A172 (cell line): ENCODE results near the gene ETS1. TPM values are rescaled to one million over a fixed set of nuclear protein-coding genes. Genes with fewer than 3 reads are reported as not detected.

Experiments used
- DNase-seq: peaks from one replicate; pipeline ENCODE4 v3.0.0-alpha.2; 2015; ENCODE audit warnings: low spot score
- total RNA-seq: library from RNA; depleted of rRNA; stranded (reverse); fragments of >200 nt; shearing (Covaris generic); gene quantifications from 2 replicates; pipeline ENCODE4 v1.2.3, GENCODE V29; 2014

ETS1 gene
- total RNA-seq, 1 experiment from 2014 or later, result 39.4 TPM

DNA sequence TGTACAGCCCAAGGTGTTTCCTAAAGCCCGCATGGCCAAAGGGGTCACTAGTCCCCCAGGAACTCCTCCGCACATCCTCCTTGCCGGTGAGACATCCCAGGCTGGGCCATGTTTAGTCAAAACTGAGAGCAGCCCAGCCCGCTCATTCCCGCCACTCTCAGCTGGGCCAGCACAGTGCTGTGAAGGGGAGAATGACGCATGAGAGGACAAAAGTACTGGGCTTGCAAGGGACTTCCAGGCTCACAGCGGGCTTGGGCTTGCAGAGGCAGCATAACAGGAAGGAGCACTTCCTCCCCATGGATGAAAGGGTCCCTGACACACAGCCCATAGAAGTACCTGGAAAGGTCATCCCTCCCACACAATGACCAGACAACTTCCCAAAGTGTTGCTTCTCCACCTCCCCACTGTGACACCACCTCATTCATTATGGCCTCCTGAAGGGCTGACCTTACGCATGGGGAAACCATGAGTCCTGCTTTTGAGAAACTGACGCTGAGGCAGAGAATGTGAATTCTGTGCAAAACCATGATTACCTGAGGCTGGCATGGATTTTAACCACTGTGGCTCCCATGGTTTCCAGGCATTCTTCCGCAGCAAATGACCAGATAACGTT is 19.1 kb downstream of the ETS1 start:
- DNase-seq, result no peak

DNA sequence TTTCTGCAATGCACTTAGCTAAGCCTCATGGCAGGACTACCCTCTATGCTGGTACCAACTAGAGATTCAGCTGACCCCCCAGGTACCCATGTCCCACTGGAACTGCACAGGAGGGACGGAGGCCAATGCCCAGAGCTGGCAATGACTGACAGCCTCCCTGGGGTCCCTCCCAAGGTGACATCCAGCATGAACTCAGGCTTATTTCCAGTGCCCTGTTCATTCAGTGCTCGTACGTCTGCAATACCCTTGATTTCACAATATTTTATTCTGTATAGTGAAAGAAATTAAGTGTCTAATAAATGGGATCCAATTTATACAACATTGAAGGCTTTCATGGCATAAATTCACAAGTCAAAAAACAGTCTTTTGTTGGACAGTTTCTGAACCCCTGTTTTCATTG is 20.2 kb downstream of the ETS1 start:
- no peak for DNase-seq

DNA sequence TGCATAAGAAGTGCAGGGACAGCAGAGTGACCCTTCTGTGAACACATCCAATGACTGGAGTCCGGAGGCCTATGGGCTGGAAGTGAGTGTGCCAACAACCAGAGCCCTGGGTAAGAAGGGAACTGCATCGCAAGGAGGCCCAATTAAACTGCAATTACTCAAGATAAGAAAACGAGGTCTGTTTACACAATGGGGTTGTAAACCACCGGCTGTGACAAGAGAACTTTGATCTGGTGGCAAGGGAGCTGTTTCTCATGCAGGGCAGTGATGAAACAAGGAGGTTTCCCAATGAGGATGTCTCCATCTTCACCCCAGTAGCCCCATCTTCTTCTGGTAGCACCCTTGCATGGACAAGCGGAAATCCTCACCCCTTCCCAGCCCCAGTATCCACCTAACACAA is 21.5 kb downstream of the ETS1 start:
- DNase-seq, result no peak

DNA sequence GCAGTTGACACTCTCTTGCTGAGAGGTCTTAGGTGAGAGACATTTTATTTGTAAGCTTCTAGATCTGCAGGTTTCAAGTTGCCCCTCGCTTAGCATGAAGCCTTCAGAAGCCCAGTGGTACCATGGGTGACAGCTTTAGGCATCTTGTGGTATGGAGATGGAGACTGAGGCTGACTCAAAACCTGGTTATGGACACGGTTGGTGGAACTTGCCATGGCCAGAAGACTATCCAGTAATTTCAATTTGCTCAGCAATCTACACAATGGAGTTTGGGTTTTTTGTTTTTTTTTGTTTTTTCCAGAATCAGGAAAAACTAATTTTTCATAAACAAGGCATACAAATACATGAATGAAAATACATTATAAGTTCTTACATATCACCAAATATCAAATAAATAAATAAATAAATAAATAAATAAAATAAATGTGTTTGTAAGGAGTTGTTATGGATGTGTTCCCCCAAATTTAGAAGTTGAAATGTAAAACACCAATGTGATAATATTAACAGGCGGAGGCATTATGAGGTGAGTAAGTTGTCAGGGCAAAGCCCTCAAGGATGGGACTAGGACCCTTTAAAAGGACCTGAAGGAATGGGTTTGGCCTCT is 22.6 kb downstream of the ETS1 start:
- no peak for DNase-seq

DNA sequence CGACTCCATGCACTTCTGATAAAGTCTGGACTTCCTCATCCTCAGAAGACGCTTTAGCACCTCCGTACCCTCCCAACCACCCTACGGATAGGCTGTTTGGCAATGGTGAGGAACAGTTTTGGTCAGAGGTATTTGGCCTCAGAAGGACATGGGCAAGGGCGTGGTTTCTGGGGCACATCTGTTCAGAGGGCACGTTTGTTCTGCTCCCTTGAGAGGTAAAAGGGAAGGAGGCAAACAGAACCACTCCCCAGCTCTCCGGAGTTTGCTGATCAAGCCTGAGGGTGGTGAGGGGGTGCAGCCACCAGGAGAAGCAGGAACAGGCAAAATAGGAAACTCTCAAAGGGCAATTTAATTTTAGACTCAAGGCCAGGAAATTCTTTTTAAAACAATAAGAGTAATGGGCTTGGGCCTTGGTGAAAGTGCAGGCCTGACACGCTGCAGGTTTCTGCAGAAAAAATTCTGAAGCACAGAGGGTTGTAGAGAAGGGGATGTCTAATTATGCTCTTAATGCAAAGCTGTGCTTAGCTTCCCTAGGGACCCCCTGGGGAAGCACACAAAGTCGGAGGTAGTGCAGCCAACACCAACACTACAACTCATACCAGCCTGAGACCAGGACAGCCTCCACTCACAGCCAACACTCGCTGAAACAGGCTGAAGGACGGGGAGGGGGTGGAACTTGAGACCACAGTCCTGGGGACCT is 23.3 kb downstream of the ETS1 start:
- no peak for DNase-seq

DNA sequence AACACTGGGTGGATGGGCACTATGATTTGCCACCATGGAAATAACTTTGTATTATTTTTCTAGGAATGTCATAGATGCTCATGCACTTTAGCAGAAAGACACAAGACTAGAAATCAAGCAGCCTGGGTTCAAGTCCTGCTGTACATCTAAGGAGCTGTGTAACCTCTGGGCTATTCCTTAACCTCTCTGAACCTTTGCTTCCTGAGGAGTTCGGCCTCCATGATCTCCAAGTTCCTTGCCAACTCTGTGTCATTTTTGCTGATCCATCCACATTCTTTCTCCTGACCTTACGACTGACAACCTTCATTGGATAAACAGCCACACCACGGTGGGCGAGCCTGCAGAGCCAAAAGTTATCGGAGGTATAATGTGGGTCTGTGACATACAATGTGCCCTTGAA is 24.1 kb downstream of the ETS1 start:
- no peak for DNase-seq

DNA sequence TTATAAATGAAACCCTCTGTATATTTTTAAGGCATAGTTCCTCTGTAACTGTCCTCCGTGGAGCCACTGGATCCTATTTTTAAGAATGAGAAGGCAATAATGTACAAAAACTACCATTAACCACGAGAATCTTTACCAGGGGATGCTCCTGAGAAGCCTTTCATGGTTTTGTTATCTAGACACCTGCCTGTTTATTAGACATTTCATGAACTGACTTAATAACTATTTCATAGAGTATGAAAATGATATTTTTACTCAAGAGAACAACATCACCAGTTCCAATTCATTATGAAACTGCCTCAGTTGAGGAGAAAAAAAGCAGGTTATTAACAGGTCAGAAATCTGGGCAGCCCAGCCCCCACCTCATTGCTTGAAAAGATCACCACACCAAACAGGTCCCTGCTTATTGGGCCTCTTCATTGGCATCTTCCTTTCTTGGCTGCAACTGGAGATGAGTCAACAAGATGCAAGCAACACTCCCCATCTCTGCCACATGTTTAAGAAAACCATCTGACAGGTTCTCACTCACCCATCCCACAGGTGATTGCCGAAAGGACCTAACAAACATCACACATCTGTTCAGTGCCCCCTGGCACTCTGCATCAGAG is 27.8 kb downstream of the ETS1 start:
- DNase-seq, result no peak

DNA sequence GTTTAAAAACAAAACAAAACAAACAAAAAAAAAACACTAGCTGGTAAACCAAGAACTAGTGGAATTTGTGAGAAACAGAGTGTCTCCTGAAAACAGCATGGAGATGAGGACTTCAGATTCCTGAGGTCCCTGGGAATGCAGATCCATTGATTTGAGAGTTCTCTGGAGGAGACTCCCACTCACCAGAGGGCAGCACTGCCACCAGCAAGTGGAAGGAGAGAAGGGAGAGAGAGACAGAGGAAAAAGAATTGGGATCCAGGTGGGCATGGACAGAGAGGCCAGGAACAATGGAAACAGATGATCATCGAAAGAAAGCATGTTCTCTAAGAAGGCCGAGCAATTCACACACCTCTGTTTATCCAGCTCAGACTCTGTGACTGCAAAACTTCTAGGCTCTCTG is 31.8 kb downstream of the ETS1 start:
- no peak for DNase-seq

DNA sequence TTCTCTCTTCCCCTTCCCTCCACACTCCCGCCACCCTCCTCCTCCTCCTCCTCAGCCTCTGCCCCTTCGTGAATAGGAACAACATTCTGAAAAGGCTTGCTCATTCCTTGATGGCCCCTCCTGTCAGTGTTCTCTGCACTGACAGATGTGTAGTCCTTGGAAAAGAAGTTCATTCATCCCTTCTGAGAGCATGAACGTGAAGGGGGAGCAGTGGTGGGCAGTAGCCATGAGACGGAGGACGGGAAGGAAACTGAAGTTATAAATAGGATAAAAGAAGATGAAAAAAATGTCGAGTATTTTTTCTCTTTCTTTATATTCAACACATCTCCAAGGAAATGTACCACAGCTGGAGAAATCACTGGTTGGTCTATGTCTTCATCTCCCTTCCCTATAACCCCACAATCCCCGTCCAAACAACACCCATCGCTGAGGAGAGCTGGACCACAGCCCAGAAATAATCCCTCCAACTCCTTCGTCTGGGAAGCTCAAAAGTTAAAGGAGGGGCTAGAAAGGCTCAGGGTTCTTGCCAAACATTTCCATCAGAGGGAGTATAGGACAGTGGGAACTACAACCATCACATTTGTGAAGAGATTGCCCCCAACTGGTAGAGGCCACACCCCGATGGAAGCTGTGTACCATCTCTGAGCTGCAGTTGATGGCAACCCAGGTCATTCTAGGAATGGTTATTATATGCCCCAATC is 33.5 kb downstream of the ETS1 start:
- DNase-seq, result peak; percentile 21

DNA sequence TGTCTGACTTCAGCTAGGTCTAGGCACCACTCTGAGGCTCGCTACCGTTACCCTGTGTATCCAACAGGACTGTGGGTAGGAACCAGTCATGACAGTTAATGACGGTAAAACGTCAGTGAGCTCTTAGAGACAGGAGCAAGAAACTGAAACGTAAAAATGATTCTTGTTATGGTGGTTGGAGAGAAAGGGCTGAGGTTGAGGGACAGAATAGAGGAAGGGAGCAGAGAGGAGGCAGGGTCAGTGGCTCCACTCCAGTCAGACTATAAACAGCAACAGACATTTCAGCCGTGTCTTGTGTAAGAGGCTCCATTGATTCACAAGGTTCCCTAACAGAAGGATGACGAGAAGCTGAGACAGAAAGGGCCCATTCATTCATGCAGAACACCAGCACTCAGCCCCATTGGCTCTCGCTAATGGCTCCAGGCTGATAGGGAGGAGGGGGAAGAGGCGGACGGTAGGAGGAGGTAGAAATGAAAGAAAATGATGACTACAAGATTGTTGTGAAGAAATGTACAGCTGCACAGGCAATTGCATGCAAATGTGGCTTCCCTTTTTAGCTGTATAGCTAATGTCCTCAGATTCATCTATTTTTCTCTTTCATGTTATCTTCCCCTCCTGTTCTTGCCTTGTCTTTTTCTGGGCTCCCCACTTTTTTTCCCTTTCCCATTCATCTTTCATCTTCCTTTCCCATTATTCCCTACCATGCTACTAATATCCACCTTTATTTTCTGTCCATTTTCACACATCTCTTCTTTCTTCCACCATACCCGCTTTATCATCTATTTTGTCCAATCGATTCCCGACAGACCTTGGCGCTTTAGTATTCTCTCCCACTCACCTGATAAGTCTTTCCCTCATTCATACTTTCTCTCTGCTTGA is 34.3 kb downstream of the ETS1 start:
- DNase-seq, result no peak

DNA sequence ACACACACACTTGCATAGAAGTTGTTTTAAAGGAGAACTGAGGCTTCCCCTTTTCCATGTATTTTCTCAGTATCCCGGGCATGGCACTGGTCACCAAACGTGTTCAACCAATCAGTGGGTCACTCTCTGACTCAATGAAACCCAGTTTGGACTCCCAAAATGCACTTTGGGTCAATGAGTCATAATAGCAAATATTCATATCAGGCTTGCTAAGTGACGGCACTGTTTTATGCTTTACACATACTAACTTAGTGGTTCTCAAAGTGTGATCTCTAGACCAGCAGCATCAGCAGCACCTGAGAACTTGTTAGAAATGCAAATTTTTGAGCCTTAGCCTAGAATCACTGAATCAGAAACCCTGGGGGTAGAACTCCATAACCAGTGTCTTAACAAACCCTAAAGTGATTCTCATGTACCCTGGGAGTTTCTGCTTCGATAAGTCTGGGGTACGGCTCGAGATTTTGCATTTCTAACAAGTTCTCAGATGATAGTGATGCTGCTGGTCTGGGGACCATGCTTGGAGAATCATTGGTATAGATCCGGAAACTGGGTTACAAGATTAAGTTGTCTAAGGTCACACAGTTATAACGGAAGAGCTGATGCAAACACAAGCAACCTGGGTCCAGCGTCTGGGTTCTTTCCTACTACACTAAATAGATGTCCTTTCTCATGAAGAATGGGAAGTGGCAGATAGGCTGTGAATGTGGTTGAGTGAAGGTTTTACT is 35.6 kb downstream of the ETS1 start:
- DNase-seq, result no peak

DNA sequence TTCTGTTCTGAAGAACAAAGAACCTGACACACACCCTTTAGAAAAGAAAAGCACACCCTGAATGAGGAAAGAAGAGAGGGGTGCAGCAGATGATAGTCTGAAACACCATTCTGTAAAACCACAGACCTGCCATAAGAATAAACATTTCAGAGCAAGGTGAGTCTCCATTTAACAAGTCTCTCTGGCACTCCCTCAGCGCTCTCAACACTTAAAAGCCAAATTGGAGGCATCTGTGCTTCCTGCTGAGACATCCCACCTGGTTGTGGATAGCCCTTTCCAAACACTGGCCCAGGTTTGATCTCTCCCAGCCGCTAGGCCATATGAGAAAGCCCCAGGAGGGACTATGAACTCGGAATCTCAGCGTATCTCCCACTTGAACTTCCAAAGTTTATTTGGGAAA is 36.3 kb downstream of the ETS1 start:
- DNase-seq, result no peak

DNA sequence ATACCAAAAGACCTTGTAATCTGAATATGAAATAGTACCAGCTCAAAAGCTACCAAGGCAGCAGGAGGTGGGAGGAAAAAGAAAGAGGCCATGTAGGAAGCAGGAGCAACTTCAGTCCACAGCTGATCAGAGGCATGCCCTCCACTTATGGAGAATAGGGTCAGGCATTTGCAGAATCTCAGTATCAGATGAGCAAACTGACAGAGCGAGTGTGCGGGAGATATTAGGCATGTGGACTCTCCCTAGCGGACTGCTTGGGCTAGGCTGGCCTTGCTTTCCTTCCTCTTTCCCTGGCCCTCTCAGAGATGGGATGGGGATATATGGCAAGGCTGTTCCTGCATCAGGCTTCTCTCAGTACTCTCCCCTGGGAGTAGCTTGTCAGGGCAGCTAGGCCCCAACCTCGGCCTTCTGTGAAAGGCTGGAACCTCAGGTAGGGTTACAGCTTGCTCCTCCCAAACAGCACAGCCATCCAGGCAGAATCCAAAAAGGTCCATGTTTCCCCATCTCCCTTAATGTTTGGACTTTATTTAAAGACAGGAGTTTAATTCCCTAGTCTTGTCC is 37.0 kb downstream of the ETS1 start:
- no peak for DNase-seq

DNA sequence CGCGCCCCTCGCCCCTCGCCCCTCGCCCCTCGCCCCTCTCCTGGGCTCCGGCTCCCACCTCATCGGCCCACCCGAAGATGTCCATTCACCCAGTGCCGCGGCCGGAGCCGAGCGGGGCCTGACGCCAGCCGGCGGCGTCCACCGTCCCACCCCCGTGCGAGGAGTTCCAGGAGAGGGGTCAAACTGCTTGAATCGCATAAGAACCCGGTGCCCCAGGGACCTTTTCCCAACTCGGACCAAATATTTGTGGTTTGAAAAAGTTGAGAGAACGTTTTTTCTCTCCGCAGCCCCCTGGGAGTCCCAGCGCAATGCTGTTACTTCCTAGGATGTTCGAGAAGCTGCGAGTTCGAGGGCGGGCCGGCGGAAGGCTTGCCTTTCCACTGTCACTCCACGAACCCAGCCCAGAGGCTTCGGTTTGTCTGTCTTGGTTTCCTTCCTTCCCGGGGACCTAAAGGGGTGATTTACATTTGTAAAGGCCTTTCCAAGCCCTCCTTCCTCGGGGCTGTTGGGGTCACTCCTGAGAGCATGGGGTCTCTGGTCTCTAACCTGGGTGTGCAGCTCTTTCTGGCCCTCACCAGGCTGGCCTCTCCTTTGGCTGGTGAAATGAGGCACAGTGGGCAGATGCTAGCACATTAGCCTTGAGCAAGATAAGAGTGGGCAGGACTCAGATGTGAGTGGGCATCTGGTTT is 38.0 kb downstream of the ETS1 start:
- DNase-seq, result no peak

DNA sequence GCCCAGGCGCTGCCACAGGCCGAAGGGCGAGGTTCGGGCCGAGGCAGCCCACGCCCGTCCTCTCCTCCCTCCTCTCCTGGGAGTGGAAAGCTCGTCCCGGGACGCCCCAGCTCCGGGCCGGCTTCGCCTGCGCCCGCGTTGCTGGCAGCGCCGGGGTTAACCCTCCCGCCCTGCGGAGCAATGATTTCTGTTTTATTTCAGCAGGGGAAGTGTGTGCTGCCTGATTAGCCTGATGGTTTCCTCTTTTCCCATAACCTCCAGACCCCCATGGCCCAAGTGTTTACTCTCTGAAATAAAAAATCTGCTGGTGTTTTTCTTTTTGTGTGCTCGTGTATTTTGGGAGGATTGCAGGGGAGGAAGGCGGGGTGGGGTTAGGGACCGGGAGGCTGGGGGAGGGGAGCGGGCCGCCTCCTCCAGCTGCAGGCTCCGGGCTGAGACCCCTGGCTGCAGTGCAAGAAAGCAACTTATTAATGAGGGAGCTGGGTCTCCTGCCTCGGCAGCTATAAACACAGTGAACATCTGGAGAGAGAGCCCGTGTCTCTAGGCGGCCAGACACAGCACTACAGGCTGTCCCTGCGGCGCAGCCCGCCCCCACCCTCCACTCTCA is 38.6 kb downstream of the ETS1 start:
- no peak for DNase-seq

DNA sequence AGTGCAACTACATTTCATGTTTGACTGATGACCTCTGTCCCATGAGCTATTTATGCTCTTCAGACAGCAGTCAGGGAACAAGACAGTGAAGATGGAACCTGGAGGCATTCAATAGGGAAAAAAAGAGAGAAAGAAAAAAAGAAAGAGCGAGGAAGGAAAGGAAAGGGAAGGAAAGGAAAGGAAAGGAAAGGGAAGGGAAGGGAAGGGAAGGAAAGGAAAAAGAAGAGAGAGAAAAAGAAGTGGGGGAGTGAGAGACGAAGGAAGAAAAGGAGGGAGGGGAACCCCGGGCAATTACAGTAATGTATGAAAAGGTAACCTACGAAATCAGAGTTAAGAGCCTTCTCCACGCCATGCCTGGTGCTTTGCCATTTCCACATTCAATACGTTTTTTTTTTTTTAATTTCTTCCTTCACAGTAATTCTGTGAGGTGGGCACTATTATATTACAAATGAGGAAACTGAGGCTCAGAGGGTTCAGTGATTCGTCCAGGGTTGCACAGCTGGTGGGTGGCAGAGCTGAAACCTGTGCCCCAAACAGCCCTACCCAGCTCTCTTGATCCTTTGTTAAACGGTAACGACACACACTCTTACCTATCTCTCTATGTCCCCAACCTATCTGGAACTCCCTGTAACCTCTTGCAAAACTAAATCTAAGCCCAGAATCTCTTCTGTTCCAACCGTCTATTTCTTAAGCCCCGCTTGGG is 39.3 kb downstream of the ETS1 start:
- no peak for DNase-seq

DNA sequence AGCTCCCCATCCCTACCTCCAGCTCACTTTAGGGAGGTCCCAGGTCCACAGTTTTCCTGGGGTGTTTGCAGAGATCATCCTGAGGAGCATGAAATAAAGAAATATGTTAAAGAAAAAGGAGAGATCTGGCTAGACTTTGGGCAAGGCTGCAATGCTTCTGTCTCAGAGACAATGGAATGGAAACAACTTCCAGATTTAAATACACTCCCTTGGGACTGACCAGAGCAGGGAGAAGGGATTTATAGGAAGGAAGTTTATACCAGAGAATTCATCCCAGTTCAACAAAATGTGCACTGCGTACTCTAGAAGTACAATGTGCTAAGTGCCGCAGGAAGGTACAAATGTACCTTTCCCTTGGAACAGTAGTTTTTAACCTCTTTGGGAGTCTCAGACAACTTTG is 40.4 kb downstream of the ETS1 start:
- DNase-seq, result no peak

DNA sequence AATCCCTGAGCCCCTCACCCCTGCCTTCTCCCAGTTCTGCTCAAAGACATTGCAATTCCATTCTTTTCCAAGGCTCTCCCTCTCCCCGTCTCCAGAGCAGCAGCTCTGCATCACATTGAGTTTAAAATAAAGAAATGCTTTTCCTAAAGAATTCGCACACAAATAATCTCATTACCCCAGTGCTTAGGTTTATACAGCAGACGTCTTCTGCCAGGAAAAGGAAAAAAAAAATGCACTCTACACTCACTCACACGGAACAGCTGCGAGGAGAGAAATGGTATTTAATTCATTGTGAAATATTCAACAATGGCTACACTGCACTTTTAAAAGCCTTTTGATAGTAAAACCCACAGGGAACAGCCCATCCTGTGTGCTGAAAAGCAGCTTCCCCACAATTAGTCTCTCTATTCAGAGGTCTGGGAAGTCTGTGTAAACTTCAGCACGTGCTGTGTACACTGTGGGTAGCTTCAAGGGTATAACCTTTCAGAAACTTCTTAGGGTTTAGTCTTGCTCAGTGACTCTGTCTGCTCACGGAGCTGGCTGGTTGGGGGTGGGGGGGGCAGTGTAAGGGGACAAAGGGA is 42.8 kb downstream of the ETS1 start:
- no peak for DNase-seq
